ENCODE results near the gene OR4D11. TPM values are rescaled to one million over a fixed set of nuclear protein-coding genes. Genes with fewer than 3 reads are reported as not detected.

Gene OR4D11
- total RNA-seq, 1 experiment from 2014 or later, result not detected

DNA sequence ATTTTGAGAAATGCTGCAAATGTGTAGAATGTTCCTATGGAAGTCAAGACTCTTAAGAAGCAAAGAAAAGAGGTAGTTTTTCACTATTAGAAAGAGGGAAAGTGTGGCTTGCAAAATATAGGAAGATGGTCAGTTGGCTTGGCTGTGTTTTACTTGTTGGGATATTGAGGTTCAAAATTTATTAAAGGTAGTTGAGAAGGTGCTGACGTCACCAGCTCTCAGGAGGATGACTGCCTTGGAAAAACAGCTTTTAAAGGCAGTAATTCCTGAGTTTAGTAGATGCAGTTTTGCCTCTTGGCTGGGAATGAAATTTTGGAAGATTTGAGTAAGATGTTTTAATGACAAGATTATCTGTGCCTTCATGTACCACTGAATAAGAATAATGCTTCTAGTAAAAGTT is 8.3 kb downstream of the OR4D11 start:
- CTCF ChIA-PET, result no interaction called here
- Histone ChIP-seq H2AFZ (ENCODE audit: low read depth, low read length, poor library complexity, severe bottlenecking) (peak overlapping the region; percentile 9), H4K20me1 (ENCODE audit: insufficient read depth) (no peaks in the 10 kb centered on the region), H3K4me2 (ENCODE audit: low read length) (no peak overlapping the region), H3K4me1 (ENCODE audit: control insufficient read depth in 1 of 2, insufficient read depth in 2 of 2, low read length in 2 of 2) (no peaks in the 10 kb centered on the region), H3K79me2 (ENCODE audit: insufficient read depth, low read length) (no peaks in the 10 kb centered on the region), H3K27me3 (ENCODE audit: insufficient read depth, low read length) (no peaks in the 10 kb centered on the region), H3K9ac (ENCODE audit: low read length) (no peak overlapping the region), H3K9me3 (ENCODE audit: control insufficient read depth in 1 of 2, insufficient read depth in 1 of 2, low read depth in 1 of 2, low read length in 2 of 2) (no peaks in the 10 kb centered on the region), H3K4me3 (replicated peaks in 1 of 2; ENCODE audit: low read depth in 1 of 2, low read length in 2 of 2) (no peak overlapping the region), H3K36me3 (ENCODE audit: control insufficient read depth in 1 of 2, insufficient read depth in 2 of 2, low read length in 2 of 2) (no peaks in the 10 kb centered on the region), H3K9me2 (ENCODE audit: insufficient read depth) (no peaks in the 10 kb centered on the region), H3K27ac (ENCODE audit: low read depth, low read length) (no peak overlapping the region)
- ATAC-seq, result no peak
- RAD21 ChIA-PET (ENCODE audit: low non-redundant PET in 1 of 2, low total read pairs in 2 of 2, uncharacterized antibody in 2 of 2, unreplicated experiment in 2 of 2), result no interaction called here
- BruUV-seq (replicated peaks), result no TSS peak
- intact Hi-C loops (cut with micrococcal nuclease), result no loop called here
- DNase-seq (ENCODE audit: low read depth, low spot score), result no peak
- TF ChIP-seq CEBPB (IDR thresholded peaks at IDR 0.05; ENCODE audit: low read depth) (no peak), EZH2phosphoT487 (IDR thresholded peaks at IDR 0.05; ENCODE audit: borderline replicate concordance) (no peak), ELF1 (IDR thresholded peaks at IDR 0.05; ENCODE audit: borderline replicate concordance, low read depth) (no peak), SRF (IDR thresholded peaks at IDR 0.05; ENCODE audit: low read depth) (no peak), EGR1 (IDR thresholded peaks at IDR 0.05; ENCODE audit: low read depth) (no peak), SIN3A (IDR thresholded peaks at IDR 0.05; ENCODE audit: low read depth) (no peak), POLR2A (IDR thresholded peaks at IDR 0.05; ENCODE audit: borderline replicate concordance, extremely low read depth, insufficient read depth, insufficient read length) (no peak), RAD21 (IDR thresholded peaks at IDR 0.05; ENCODE audit: low read depth) (no peak), TCF7L2 (IDR thresholded peaks at IDR 0.05; ENCODE audit: borderline replicate concordance, extremely low read depth, insufficient read depth, insufficient read length) (no peak), YY1 (IDR thresholded peaks at IDR 0.05; ENCODE audit: extremely low read depth, insufficient replicate concordance, low read depth, low read length) (no peak), POLR2AphosphoS5 (IDR thresholded peaks at IDR 0.05; ENCODE audit: low read depth, low read length) (no peak)
- TF ChIP-seq, protein P1, sequence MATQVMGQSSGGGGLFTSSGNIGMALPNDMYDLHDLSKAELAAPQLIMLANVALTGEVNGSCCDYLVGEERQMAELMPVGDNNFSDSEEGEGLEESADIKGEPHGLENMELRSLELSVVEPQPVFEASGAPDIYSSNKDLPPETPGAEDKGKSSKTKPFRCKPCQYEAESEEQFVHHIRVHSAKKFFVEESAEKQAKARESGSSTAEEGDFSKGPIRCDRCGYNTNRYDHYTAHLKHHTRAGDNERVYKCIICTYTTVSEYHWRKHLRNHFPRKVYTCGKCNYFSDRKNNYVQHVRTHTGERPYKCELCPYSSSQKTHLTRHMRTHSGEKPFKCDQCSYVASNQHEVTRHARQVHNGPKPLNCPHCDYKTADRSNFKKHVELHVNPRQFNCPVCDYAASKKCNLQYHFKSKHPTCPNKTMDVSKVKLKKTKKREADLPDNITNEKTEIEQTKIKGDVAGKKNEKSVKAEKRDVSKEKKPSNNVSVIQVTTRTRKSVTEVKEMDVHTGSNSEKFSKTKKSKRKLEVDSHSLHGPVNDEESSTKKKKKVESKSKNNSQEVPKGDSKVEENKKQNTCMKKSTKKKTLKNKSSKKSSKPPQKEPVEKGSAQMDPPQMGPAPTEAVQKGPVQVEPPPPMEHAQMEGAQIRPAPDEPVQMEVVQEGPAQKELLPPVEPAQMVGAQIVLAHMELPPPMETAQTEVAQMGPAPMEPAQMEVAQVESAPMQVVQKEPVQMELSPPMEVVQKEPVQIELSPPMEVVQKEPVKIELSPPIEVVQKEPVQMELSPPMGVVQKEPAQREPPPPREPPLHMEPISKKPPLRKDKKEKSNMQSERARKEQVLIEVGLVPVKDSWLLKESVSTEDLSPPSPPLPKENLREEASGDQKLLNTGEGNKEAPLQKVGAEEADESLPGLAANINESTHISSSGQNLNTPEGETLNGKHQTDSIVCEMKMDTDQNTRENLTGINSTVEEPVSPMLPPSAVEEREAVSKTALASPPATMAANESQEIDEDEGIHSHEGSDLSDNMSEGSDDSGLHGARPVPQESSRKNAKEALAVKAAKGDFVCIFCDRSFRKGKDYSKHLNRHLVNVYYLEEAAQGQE (IDR thresholded peaks at IDR 0.05; ENCODE audit: low read depth), result no peak
- TF ChIP-seq, protein P2, sequence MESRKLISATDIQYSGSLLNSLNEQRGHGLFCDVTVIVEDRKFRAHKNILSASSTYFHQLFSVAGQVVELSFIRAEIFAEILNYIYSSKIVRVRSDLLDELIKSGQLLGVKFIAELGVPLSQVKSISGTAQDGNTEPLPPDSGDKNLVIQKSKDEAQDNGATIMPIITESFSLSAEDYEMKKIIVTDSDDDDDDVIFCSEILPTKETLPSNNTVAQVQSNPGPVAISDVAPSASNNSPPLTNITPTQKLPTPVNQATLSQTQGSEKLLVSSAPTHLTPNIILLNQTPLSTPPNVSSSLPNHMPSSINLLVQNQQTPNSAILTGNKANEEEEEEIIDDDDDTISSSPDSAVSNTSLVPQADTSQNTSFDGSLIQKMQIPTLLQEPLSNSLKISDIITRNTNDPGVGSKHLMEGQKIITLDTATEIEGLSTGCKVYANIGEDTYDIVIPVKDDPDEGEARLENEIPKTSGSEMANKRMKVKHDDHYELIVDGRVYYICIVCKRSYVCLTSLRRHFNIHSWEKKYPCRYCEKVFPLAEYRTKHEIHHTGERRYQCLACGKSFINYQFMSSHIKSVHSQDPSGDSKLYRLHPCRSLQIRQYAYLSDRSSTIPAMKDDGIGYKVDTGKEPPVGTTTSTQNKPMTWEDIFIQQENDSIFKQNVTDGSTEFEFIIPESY (IDR thresholded peaks at IDR 0.05; ENCODE audit: extremely low read depth, insufficient replicate concordance, low read length), result no peak
- TF ChIP-seq, protein P3, sequence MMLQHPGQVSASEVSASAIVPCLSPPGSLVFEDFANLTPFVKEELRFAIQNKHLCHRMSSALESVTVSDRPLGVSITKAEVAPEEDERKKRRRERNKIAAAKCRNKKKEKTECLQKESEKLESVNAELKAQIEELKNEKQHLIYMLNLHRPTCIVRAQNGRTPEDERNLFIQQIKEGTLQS (IDR thresholded peaks at IDR 0.05), result no peak
- TF ChIP-seq, protein P4, sequence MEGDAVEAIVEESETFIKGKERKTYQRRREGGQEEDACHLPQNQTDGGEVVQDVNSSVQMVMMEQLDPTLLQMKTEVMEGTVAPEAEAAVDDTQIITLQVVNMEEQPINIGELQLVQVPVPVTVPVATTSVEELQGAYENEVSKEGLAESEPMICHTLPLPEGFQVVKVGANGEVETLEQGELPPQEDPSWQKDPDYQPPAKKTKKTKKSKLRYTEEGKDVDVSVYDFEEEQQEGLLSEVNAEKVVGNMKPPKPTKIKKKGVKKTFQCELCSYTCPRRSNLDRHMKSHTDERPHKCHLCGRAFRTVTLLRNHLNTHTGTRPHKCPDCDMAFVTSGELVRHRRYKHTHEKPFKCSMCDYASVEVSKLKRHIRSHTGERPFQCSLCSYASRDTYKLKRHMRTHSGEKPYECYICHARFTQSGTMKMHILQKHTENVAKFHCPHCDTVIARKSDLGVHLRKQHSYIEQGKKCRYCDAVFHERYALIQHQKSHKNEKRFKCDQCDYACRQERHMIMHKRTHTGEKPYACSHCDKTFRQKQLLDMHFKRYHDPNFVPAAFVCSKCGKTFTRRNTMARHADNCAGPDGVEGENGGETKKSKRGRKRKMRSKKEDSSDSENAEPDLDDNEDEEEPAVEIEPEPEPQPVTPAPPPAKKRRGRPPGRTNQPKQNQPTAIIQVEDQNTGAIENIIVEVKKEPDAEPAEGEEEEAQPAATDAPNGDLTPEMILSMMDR (IDR thresholded peaks at IDR 0.05 in 2 of 3, conservative IDR thresholded peaks at IDR 0.05 in 1 of 3; ENCODE audit: borderline replicate concordance in 1 of 3, insufficient read depth in 1 of 3, low read depth in 2 of 3, low read length in 2 of 3), result no peak
- TF ChIP-seq, protein P5, sequence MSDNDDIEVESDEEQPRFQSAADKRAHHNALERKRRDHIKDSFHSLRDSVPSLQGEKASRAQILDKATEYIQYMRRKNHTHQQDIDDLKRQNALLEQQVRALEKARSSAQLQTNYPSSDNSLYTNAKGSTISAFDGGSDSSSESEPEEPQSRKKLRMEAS (IDR thresholded peaks at IDR 0.05), result no peak
- POLR2A ChIA-PET, result no interaction called here
